ENCODE results near the gene USH2A.

GRCh38 chr1:216310776-216311175 is 112.5 kb downstream of the USH2A start:
- TF ChIP-seq CTCF (IDR thresholded peaks at IDR 0.05) (peak in 4 of 5 experiments; percentile 16 to 34 (median 20)), POLR2AphosphoS5 (IDR thresholded peaks at IDR 0.05) (no peak), POLR2A (IDR thresholded peaks at IDR 0.05) (no peak)

All from transverse colon (tissue), 4 donors.